A549 (cell line): ENCODE data around the gene KRT8.

Source experiments
- CTCF ChIP-seq: fragments of >200 bp; sonication (Bioruptor Twin); formaldehyde crosslinking; IDR thresholded peaks from 3 replicates; pipeline ENCODE4 v1.5.1; 2016
- JUNB ChIP-seq: fragments of >200 bp; sonication (Bioruptor Twin); formaldehyde crosslinking; IDR thresholded peaks from 2 replicates; pipeline ENCODE4 v1.6.1; 2016

DNA sequence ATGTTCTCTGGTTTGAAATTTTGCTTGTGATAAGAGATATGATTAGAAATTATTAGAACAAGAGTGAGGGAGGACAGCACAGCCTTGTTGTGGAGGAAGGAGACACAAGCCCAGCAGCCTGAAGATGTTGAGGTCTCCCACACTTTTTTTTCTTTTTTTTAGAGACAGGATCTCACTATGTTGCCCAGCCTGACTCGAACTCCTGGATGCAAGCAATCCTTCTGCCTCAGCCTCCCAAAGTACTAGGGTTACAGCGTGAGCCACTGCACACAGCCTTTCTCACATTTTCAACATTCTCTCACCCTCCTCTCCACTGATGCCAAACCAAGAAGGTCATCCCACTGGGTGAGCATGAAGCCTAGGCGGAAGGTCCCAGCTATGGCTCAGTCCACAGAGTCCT is 4.9 kb upstream of the KRT8 start:
- no peak for TF ChIP-seq JUNB
- TF ChIP-seq CTCF, result no peak
